Measurements from ENCODE around the gene MLC1.

The MLC1 gene

DNA sequence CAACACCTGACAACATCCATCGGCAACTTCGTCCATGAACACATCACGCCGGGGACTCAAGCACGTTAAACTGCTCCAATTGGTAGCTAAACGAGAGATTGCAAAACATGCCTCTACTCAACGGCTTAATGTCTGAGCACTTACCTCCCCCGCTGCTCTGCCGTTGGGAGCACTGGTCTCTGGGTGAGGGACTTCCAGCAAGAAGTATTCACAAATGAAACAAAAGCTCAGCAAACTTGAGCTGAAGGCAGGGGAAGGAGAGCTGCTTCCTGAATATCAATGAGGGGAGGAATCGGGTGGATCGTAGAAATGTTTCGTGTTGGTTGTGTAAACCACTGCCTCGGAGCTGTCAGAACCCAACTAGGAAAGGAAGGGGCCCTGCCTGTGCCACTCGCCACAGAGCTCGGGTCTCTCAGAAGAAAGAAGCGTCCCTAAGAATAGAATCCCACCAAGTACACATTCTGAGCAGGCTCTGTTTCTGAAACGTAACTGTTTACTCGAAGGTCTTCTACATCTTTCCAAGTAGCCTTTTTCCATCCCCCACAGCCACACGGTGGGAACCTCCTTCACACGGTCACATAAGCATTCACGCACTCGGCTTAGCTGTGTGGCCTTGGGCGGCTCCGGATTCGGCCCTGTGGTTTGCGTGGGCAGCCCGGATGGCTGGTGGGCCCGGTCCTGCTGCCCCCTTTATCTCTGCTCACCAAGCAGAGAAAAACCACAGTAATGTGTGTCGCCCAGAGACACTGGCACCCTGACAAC, at the start of gene MLC1:
Gene MLC1, minus strand, starts transcription at position 216 of the 762 bp plus-strand sequence. CDS start 524 bp downstream, outside the sequence.
- TF ChIP-seq POLR2A (IDR thresholded peaks at IDR 0.05; ENCODE audit: low read length) (peak; percentile 78), GATA1 (IDR thresholded peaks at IDR 0.05; ENCODE audit: low read depth, low read length) (no peak)
- peak; percentile 59 to 77 for DNase-seq

DNA sequence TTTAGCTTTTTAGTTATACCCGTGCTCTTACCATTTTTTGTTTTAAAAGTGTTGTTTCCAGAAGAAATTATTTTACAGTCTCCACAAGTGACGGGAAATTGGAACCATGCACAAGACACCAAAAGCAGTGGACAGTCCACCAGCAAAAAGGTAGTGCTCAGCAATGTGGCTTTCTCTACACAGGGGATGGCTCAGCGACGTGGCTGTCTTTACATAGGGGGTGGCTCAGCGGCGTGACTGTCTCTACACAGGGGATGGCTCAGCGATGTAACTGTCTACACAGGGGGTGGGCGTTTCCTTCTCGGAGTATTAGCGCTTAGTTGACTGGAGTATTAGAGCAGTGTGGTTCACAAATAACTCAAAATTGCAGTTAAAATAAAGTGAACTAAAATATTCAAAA, 49.3 kb upstream of the MLC1 start:
- no peak for DNase-seq
- no peak for TF ChIP-seq POLR2A (IDR thresholded peaks at IDR 0.05; ENCODE audit: low read length)
- TF ChIP-seq GATA1 (IDR thresholded peaks at IDR 0.05; ENCODE audit: low read depth, low read length) = no peak

DNA sequence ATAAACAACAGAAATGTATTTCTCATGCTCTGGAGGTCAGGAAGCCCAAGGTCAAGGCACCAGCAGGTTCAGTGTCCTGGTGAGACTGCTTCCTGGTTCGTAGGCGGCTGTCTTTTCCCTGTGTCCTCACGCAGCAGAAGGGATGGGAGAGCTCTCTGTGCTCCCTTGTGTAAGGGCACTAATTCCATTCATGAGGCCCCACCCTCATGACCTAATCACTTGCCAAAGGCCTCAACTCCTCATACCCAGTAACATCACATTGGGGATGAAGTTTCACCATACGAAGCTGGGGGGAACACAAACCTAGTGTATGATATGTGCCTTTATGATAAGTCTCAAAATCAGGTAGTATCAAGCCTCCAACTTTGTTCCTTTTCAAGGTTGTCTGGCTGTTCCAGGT, 46.7 kb upstream of the MLC1 start:
- no peak for DNase-seq

DNA sequence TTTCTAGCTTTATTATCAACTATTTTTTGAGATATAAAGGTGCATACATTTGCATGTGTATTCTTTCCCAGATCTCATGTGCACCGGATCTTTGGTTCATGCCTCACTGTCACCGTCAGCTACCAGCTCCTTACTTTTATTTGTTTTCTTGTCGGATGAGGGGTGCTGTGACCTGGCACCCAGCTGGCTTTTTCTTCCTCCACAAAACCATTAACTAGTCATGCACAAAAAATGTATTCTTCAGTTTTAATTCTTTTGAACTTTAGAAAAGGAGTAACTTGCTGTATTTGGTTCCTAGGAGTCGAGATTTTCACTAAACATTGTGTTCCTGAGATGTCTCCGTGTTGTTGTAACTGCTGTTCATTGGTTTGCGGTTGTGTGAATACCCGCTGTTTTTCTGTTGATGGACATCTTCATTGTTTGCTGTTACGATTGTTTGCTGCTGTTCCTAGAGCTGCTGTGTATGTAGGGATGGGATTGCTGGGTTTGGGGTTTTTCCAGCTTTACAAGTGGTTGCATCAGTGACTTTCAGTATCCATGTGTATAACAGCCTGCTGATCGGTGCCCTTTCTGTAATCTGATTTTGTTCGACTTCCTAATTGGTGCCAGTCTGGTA, 44.0 kb upstream of the MLC1 start:
- TF ChIP-seq GATA1 (IDR thresholded peaks at IDR 0.05; ENCODE audit: low read depth, low read length) = no peak
- no peak for TF ChIP-seq POLR2A (IDR thresholded peaks at IDR 0.05; ENCODE audit: low read length)

More for the DNA sequence above, 46.7 kb upstream of the MLC1 start:
- TF ChIP-seq POLR2A (IDR thresholded peaks at IDR 0.05; ENCODE audit: low read length) (no peak), GATA1 (IDR thresholded peaks at IDR 0.05; ENCODE audit: low read depth, low read length) (no peak)

DNA sequence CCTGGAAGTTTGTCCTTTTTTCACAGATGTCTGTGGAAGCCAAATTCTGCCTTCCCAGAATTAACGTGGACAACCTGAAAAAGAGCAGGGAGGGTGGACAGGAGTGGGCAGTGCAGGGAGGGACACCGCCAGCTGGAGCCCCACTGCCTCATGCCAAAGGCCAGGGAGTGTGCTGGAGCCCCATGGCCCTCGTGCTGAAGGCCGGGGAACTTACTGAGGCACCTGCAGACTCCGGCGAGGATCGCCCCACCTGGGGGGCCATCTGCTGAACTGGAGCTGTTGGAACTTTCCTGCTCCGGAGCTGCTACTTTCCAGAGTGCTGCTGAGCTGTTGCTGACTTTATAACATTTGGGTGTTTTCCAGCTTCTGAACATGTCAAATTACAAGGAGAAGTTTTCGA, 39.8 kb upstream of the MLC1 start:
- DNase-seq = no peak
- TF ChIP-seq POLR2A (IDR thresholded peaks at IDR 0.05; ENCODE audit: low read length) = no peak
- no peak for TF ChIP-seq GATA1 (IDR thresholded peaks at IDR 0.05; ENCODE audit: low read depth, low read length)

More for the DNA sequence above, 44.0 kb upstream of the MLC1 start:
- no peak for DNase-seq

DNA sequence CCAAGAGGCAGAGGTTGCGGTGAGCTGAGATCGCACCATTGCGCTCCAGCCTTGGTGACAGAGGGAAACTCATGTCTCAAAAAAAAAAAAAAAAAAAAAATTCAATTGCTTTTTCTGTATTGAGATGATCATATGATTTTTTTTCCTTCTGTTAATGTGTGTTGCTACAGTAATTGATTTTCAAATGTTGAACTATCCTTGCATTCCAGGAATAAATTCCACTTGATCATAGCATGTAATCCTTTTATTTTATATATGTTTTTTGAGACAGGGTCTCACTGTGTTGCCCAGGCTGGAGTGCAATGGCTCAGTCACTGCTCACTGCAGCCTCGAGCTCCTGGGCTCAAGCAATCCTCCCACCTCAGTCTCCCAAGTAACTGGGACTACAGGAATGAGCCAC, 37.9 kb upstream of the MLC1 start:
- TF ChIP-seq POLR2A (IDR thresholded peaks at IDR 0.05; ENCODE audit: low read length) = no peak
- TF ChIP-seq GATA1 (IDR thresholded peaks at IDR 0.05; ENCODE audit: low read depth, low read length) = no peak
- no peak for DNase-seq

DNA sequence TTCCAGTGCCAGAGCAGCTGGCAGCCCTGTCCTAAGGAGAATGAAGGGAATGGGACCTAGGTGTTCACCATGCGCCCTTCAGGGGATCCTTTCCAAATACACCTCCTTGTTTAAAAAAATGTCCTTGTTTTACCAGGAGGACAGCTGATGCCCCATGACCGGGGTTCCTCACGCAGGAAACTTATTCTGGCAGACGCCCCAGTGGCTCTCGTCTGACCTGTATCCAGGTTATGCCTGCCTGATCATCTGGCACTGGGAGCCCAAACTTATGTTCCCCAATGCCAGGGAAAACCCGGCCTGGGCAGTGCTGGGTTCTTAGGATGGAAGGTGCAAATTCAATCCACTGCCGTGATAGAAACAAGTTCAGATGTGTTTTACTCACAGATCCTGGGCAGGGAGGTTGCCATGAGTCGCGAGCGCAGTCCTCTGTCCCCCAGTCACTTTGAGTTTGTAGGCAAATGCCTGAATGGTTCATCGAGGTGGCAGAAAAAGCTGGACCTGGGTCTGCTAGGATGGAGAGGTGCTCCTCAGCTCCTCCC, 36.0 kb upstream of the MLC1 start:
- TF ChIP-seq GATA1 (IDR thresholded peaks at IDR 0.05; ENCODE audit: low read depth, low read length) = no peak
- TF ChIP-seq POLR2A (IDR thresholded peaks at IDR 0.05; ENCODE audit: low read length) = no peak
- no peak for DNase-seq

DNA sequence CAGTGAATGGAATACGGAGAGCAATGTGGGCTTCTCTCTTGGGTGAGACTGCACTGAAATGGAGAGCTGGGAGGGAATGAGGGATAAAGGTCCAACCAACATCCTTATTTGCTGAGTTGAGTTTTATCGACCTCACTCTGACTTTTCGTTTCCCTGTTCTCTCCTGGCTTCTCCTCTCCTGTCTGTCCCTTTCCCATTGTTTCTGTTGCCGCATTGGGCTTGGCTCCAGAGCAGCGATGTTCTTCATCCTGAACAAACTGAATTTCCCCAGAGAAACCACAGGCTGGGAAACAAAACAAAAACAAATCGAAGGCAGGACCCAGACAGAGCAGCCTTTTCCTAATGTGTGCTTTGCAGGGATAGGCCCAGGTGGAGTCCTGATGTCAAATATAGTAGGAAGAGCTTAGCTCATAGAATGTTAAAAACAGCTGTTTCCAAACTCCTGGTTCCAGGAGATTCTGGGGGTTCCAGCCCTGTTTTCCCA, 34.6 kb upstream of the MLC1 start:
- TF ChIP-seq GATA1 (IDR thresholded peaks at IDR 0.05; ENCODE audit: low read depth, low read length) (no peak), POLR2A (IDR thresholded peaks at IDR 0.05; ENCODE audit: low read length) (no peak)
- DNase-seq = no peak

DNA sequence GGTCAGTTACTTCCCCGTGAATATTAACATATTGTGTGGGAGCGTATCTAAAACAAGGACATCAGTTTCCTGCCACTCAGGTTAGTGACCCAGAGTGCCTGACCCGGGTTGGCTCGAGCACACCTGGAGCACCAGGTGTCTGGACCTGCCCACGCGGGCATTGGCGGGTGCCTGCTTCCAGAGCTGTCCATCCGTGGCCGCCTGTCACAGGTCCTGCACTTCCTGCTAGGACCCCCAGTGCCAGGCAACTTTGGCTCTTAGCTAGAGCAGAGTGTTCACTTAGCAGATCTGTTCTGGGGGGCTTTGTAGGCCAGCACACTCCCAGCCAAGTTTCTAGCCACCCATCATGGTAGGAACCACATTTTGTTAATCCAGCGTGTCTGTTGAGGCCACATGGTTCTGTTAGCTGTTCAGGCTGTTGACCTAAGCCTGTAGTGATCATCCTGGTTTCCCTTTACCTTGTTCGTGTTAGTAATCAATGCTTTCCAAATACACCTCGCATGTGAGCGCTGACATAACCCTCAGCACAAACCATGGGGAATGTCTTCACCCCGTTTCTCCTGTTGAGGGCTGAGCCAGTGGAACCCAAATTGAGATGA, 34.0 kb upstream of the MLC1 start:
- TF ChIP-seq GATA1 (IDR thresholded peaks at IDR 0.05; ENCODE audit: low read depth, low read length) (no peak), POLR2A (IDR thresholded peaks at IDR 0.05; ENCODE audit: low read length) (no peak)
- DNase-seq = peak in 1 of 2 experiments; percentile 42

DNA sequence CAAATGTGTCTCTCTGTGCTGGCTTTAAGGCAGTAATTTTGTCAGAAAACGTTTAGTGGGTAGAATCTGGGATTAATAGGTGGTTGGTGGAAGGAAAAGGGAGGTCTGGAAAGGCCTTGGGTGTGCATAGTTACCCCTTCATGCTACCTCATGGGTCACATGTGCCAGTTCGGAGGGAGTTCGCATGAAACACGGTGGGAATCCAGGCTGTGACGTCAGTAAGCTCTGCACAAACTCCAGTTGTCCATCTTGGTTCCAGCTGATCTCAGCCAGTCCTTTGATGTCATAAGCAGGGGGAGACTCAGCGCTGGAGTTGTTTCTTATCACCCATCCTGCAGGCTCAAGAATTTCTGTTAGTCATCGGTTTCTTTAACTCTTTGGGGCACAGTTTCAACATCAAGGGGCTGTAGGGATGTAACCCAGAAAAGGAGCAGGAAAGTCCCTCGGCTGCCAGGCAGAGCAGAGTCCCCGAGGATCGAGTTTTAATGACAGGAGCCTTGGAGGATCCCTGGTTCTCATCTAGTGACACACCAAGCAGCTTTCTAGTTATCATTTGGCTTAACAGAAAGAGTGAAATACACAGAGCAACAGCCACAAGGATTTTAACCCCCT, 33.4 kb upstream of the MLC1 start:
- no peak for TF ChIP-seq POLR2A (IDR thresholded peaks at IDR 0.05; ENCODE audit: low read length)
- no peak for TF ChIP-seq GATA1 (IDR thresholded peaks at IDR 0.05; ENCODE audit: low read depth, low read length)
- peak; percentile 94 to 95 for DNase-seq

DNA sequence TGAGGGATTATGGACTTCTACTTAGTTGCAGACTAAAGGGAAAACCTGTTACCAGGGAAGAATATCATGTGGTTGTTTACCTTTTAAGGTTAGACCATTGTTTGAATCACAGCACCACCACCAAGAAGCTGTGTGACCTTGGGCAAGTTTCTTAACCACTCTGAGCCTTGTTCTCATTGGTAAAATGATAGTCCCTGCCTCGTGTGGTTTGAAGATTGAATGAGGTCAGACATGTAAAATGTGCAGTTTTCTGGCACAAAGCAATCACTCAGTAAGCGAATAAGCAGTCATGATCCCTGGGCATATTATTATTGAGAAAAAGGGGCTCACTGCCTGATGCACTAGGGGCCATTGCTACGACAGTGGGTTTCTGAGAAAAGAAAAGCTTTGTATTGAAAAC, 32.9 kb upstream of the MLC1 start:
- DNase-seq = no peak
- no peak for TF ChIP-seq POLR2A (IDR thresholded peaks at IDR 0.05; ENCODE audit: low read length)
- TF ChIP-seq GATA1 (IDR thresholded peaks at IDR 0.05; ENCODE audit: low read depth, low read length) = no peak

DNA sequence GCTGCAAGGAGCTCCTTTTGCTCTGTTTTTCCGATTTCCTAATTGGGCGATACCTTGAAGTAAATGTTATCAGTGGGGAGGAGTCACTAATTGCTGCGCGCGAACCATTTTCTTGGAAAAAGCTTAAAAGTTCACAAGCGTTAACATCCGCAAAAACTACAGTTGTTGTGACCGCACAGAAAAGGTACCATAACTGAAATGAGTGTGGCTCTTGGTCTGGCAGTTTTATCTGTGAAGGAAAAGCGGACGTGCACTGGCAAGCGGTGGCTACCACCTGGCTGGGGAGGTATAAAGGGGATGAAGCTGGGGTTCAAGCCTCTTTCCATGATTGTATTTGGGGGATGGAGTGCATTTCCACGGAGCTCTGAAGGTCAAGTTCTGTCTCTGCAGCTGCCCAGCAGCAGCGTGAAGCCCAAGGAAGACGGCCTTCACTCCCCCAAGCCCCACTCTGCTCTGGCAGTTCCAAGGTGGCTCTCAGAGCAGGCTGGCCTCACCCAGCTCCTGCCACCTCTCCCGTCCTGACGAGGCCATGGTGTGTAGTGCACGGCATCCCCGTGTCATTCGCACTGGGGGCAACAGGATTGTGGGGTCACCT, 32.0 kb upstream of the MLC1 start:
- DNase-seq = no peak
- TF ChIP-seq POLR2A (IDR thresholded peaks at IDR 0.05; ENCODE audit: low read length) (no peak), GATA1 (IDR thresholded peaks at IDR 0.05; ENCODE audit: low read depth, low read length) (no peak)

DNA sequence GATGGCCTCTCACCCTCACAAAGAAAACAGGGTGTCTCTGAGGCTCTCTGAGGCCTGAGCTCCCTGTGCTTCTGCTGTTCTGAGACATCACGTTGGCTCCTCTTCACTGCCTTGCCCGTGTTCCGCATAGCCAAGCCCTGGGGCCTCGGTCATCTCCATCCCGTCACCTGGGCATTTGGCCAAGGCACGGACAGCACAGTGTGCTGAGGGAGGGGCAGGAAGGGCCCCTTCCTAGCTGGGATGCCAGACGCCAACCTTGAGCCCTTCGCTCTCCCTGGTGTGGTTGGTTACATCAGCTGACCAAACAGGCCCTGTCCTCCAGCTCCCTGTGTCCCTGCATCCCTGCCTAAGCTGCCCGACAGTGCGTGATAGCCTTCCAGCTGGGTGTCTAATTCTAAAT, 30.5 kb upstream of the MLC1 start:
- no peak for DNase-seq
- TF ChIP-seq GATA1 (IDR thresholded peaks at IDR 0.05; ENCODE audit: low read depth, low read length) = no peak
- TF ChIP-seq POLR2A (IDR thresholded peaks at IDR 0.05; ENCODE audit: low read length) = no peak

Data from erythroblast (primary cell).